ENCODE measurements around the gene SYNDIG1L. TPM values are rescaled to one million over a fixed set of nuclear protein-coding genes. Genes with fewer than 3 reads are reported as not detected.

Gene SYNDIG1L
- total and polyA plus RNA-seq, 2 of the 13 experiments (the other 11 are each of a cell fraction or from before 2014, with no cell fraction given): 0.04 TPM; not detected in 1

DNA sequence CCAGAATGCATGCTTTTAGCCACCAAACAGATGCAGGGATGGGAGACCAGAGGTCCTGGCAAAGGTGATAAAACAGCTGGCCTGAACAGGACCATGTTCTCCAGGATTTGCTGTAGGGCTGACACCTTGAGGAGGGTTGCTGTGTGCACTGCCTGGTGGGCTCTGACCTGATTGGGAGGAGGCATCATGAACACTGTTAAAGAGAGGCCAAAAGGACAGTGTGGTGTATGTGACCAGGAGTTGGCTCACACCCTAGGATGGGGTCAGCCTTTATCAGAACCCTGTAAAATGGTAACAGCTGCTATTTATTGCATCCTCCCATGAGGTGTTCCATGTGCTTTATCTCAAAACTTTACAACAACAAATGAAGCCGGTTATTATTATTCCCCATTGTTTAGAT, 8.8 kb downstream of the SYNDIG1L start (continued):
- TF ChIP-seq KDM2A (CRISPR knock-in tag; IDR thresholded peaks at IDR 0.05; ENCODE audit: borderline replicate concordance, low read depth) (no peak), BHLHE40 (IDR thresholded peaks at IDR 0.05; ENCODE audit: low read length) (no peak), IKZF1 (IDR thresholded peaks at IDR 0.05) (no peak), ZNF572 (CRISPR knock-in tag; IDR thresholded peaks at IDR 0.05) (no peak), ZFY (CRISPR knock-in tag; IDR thresholded peaks at IDR 0.05) (no peak)
- TF ChIP-seq, protein P1, sequence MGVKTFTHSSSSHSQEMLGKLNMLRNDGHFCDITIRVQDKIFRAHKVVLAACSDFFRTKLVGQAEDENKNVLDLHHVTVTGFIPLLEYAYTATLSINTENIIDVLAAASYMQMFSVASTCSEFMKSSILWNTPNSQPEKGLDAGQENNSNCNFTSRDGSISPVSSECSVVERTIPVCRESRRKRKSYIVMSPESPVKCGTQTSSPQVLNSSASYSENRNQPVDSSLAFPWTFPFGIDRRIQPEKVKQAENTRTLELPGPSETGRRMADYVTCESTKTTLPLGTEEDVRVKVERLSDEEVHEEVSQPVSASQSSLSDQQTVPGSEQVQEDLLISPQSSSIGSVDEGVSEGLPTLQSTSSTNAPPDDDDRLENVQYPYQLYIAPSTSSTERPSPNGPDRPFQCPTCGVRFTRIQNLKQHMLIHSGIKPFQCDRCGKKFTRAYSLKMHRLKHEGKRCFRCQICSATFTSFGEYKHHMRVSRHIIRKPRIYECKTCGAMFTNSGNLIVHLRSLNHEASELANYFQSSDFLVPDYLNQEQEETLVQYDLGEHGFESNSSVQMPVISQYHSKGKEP (CRISPR knock-in tag; IDR thresholded peaks at IDR 0.05): no peak

DNA sequence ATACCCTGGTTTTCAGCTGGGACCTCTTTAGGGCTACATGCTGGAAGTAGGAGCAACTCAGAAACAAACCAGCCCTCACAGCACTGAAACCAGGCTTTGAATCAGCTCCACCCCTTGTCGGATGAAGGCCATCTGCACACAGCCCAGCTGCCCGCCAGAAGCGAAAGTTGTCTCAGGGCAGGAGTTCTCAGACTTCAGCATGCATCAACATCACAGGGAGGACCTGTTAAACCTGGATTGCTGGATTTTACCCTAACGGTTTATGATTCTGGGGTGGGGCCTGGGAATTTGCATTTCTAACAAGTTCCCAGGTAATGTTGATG, 10.9 kb downstream of the SYNDIG1L start:
- BruUV-seq (replicated peaks): no TSS peak
- Histone ChIP-seq H4K20me1 (ENCODE audit: insufficient read depth, low read length) (no peaks in the 10 kb centered on the region), H3K4me3 (replicated peaks in 1 of 3; ENCODE audit: insufficient read depth in 1 of 3, low read depth in 2 of 3, low read length in 3 of 3) (no peak overlapping the region), H3K27ac (ENCODE audit: extremely low read length, insufficient read depth, low read length) (no peak overlapping the region), H3K4me2 (ENCODE audit: low read depth, low read length) (no peak overlapping the region), H2AFZ (ENCODE audit: low read length) (no peak overlapping the region), H3K9me3 (ENCODE audit: low read length) (no peaks in the 10 kb centered on the region), H3K4me1 (ENCODE audit: insufficient read depth, low read length) (no peaks in the 10 kb centered on the region), H3K9ac (ENCODE audit: insufficient read depth, low read depth, low read length) (no peak overlapping the region), H3K36me3 (replicated peaks in 1 of 2; ENCODE audit: control insufficient read depth in 1 of 2, insufficient read depth in 2 of 2, low read length in 2 of 2) (no peaks in the 10 kb centered on the region), H3K27me3 (ENCODE audit: control insufficient read depth in 1 of 2, insufficient read depth in 2 of 2, low read length in 2 of 2) (peaks cover 0 to 24% of the 10 kb centered on the region in 2 experiments; a peak in 2 of 5 replicates), H3K79me2 (ENCODE audit: insufficient read depth, low read length) (no peaks in the 10 kb centered on the region)
- no peak for ATAC-seq
- FAIRE-seq: no peak
- intact Hi-C loops (cut with micrococcal nuclease; ENCODE audit: unreplicated experiment) (no loop called here), in situ Hi-C loops (cut with HindIII; ENCODE audit: extremely low pct_ligation_motif_present, low pct_unique_long_range_greater_than_20kb) (no loop called here)
- CTCF ChIA-PET (ENCODE audit: low intra/inter-chr PET ratio, low total read pairs): interaction anchor here (0.6 kb wide), 1 partner anchor 348 kb away, joined by 3 read pairs; the partner anchor contains the start of gene YLPM1
- WGBS (ENCODE audit: low lambda C conversion rate): 13% methylated on average over 4 of the region's 4 CpGs
- no peak for DNase-seq (ENCODE audit: low spot score)
- TF ChIP-seq NAIF1 (CRISPR knock-in tag; IDR thresholded peaks at IDR 0.05; ENCODE audit: borderline replicate concordance) (no peak), ZNF274 (CRISPR knock-in tag; IDR thresholded peaks at IDR 0.05) (no peak), JUNB (CRISPR knock-in tag; IDR thresholded peaks at IDR 0.05; ENCODE audit: borderline replicate concordance) (no peak), FOXM1 (CRISPR knock-in tag; IDR thresholded peaks at IDR 0.05) (no peak), HNRNPH1 (optimal IDR thresholded peaks at IDR 0.05; ENCODE audit: low read depth, low read length) (no peak), ZNF644 (CRISPR knock-in tag; IDR thresholded peaks at IDR 0.05; ENCODE audit: low read depth) (no peak), ZNF136 (CRISPR knock-in tag; IDR thresholded peaks at IDR 0.05; ENCODE audit: low read depth) (no peak), ZNF615 (CRISPR knock-in tag; IDR thresholded peaks at IDR 0.05; ENCODE audit: borderline replicate concordance) (no peak)
- POLR2A ChIA-PET: no interaction called here
